H9 (cell line): ENCODE results near the gene CLBA1. TPM values are rescaled to one million over a fixed set of nuclear protein-coding genes. Genes with fewer than 3 reads are reported as not detected.
A peak's percentile ranks its signal among the peaks of the same experiment; 100 is the strongest.

Experiments used
- DNase-seq: peaks from one replicate; pipeline ENCODE4 v3.0.0-alpha.2; 2017
- H2AFZ ChIP-seq: one replicate; pipeline ENCODE4 v1.6.1; 2013; ENCODE audit warnings: mild to moderate bottlenecking, low read length, control low read depth, moderate library complexity
- H2AK5ac ChIP-seq: 2 replicates; pipeline ENCODE4 v1.6.1; 2013; ENCODE audit warnings: low read length, control low read depth, mixed read lengths; ENCODE audit not compliant: insufficient read length
- H2BK120ac ChIP-seq: one replicate; pipeline ENCODE4 v1.6.1; 2013; ENCODE audit warnings: low read depth, mild to moderate bottlenecking, low read length, control low read depth, inconsistent platforms; ENCODE audit not compliant: poor library complexity, severe bottlenecking
- H2BK12ac ChIP-seq: 2 replicates; pipeline ENCODE4 v1.6.1; 2013; ENCODE audit warnings: low read length, control low read depth, mixed read lengths, low read depth; ENCODE audit not compliant: insufficient read length
- H2BK15ac ChIP-seq: 2 replicates; pipeline ENCODE4 v1.6.1; 2013; ENCODE audit warnings: low read depth, low read length, control low read depth
- H2BK20ac ChIP-seq: one replicate; pipeline ENCODE4 v1.6.1; 2013; ENCODE audit warnings: low read depth, mild to moderate bottlenecking, low read length, control low read depth, inconsistent platforms; ENCODE audit not compliant: poor library complexity, severe bottlenecking
- H2BK5ac ChIP-seq: 2 replicates; pipeline ENCODE4 v1.6.1; 2013; ENCODE audit warnings: low read length, control low read depth, mixed read lengths; ENCODE audit not compliant: insufficient read length
- H3K14ac ChIP-seq: 2 replicates; pipeline ENCODE4 v1.6.1; 2013; ENCODE audit warnings: low read length, control low read depth; ENCODE audit not compliant: insufficient read depth
- H3K18ac ChIP-seq: 2 replicates; pipeline ENCODE4 v1.6.1; 2013; ENCODE audit warnings: low read depth, mild to moderate bottlenecking, mixed read lengths, low read length, control low read depth; ENCODE audit not compliant: insufficient read length
- H3K23ac ChIP-seq: 2 replicates; pipeline ENCODE4 v1.6.1; 2013; ENCODE audit warnings: low read length, control low read depth, mixed read lengths, low read depth; ENCODE audit not compliant: insufficient read length
- H3K23me2 ChIP-seq: 2 replicates; pipeline ENCODE4 v1.6.1; 2013; ENCODE audit warnings: low read depth, mild to moderate bottlenecking, mixed read lengths, low read length, control low read depth; ENCODE audit not compliant: insufficient read length, poor library complexity, severe bottlenecking
- H3K27ac ChIP-seq: 2 replicates; pipeline ENCODE4 v1.5.1; 2013; ENCODE audit warnings: low read length, control low read depth, mixed read lengths, low read depth; ENCODE audit not compliant: insufficient read length
- H3K27me3 ChIP-seq: 2 replicates; pipeline ENCODE4 v1.6.1; 2013; ENCODE audit warnings: low read length, control low read depth, inconsistent platforms; ENCODE audit not compliant: insufficient read depth
- H3K4ac ChIP-seq: 2 replicates; pipeline ENCODE4 v1.6.1; 2013; ENCODE audit warnings: low read depth, mild to moderate bottlenecking, control low read depth, inconsistent platforms, low read length, moderate library complexity
- H3K4me1 ChIP-seq: 2 replicates; pipeline ENCODE4 v1.6.1; 2013; ENCODE audit warnings: low read length, control low read depth, inconsistent platforms; ENCODE audit not compliant: insufficient read depth
- H3K4me2 ChIP-seq: 2 replicates; pipeline ENCODE4 v1.6.1; 2013; ENCODE audit warnings: low read length, control low read depth, mixed read lengths; ENCODE audit not compliant: insufficient read length, insufficient read depth
- H3K56ac ChIP-seq: 2 replicates; pipeline ENCODE4 v1.6.1; 2013; ENCODE audit warnings: low read depth, mild to moderate bottlenecking, mixed read lengths, low read length, control low read depth; ENCODE audit not compliant: insufficient read length
- H3K79me1 ChIP-seq: 2 replicates; pipeline ENCODE4 v1.6.1; 2013; ENCODE audit warnings: low read depth, mild to moderate bottlenecking, moderate library complexity, low read length, control low read depth, inconsistent platforms; ENCODE audit not compliant: insufficient read depth, poor library complexity, severe bottlenecking
- H3K79me2 ChIP-seq: 2 replicates; pipeline ENCODE4 v1.6.1; 2013; ENCODE audit warnings: low read length, control low read depth, inconsistent platforms; ENCODE audit not compliant: insufficient read depth
- H3K9ac ChIP-seq: 2 replicates; pipeline ENCODE4 v1.6.1; 2013; ENCODE audit warnings: low read length, control low read depth, mixed read lengths; ENCODE audit not compliant: insufficient read length; ENCODE audit errors: extremely low read depth
- H3K9me3 ChIP-seq: one replicate; pipeline ENCODE4 v1.6.1; 2013; ENCODE audit warnings: low read depth, low read length, inconsistent platforms; ENCODE audit not compliant: control insufficient read depth
- H3T11ph ChIP-seq: one replicate; pipeline ENCODE4 v1.6.1; 2013; ENCODE audit warnings: mild to moderate bottlenecking, low read length, control low read depth, inconsistent platforms
- H4K20me1 ChIP-seq: one replicate; pipeline ENCODE4 v1.6.1; 2013; ENCODE audit not compliant: control insufficient read depth, insufficient read length, insufficient read depth
- H4K5ac ChIP-seq: 2 replicates; pipeline ENCODE4 v1.6.1; 2013; ENCODE audit warnings: low read depth, mild to moderate bottlenecking, mixed read lengths, low read length, control low read depth; ENCODE audit not compliant: insufficient read length
- H4K8ac ChIP-seq: replicated peaks from 2 replicates; pipeline ENCODE4 v1.6.1; 2013; ENCODE audit warnings: low read length, control low read depth, mixed read lengths, low read depth; ENCODE audit not compliant: insufficient read length
- H4K91ac ChIP-seq: 2 replicates; pipeline ENCODE4 v1.6.1; 2013; ENCODE audit warnings: low read depth, mild to moderate bottlenecking, moderate library complexity, mixed read lengths, low read length, control low read depth; ENCODE audit not compliant: insufficient read length
- H3K27ac Mint-ChIP-seq, 3 experiments: 2 replicates in 2 of 3; 3 replicates in 1 of 3; pipeline ENCODE4 v1.8.0; 2020 to 2021; ENCODE audit warnings: mixed read lengths in 3 of 3, mild to moderate bottlenecking in 1 of 3, moderate library complexity in 1 of 3
- H3K27me3 Mint-ChIP-seq: 2 replicates; pipeline ENCODE4 v1.8.0; 2021; ENCODE audit warnings: low read depth, mild to moderate bottlenecking, moderate library complexity, mixed read lengths
- H3K36me3 Mint-ChIP-seq, 3 experiments: 2 replicates in 2 of 3; 3 replicates in 1 of 3; pipeline ENCODE4 v1.8.0; 2020 to 2021; ENCODE audit warnings: low read depth in 3 of 3, mixed read lengths in 3 of 3; ENCODE audit not compliant: insufficient read depth in 1 of 3
- H3K4me1 Mint-ChIP-seq, 2 experiments: 2 replicates each; pipeline ENCODE4 v1.8.0; 2020; ENCODE audit warnings: mixed read lengths in 2 of 2
- H3K4me3 Mint-ChIP-seq, 2 experiments: 2 replicates in 1 of 2; 3 replicates in 1 of 2; pipeline ENCODE4 v1.8.0; 2020 to 2021; ENCODE audit warnings: mild to moderate bottlenecking in 2 of 2, mixed read lengths in 2 of 2, moderate library complexity in 1 of 2
- H3K9me3 Mint-ChIP-seq, 2 experiments: 2 replicates in 1 of 2; 3 replicates in 1 of 2; pipeline ENCODE4 v1.8.0; 2020; ENCODE audit warnings: mild to moderate bottlenecking in 2 of 2, mixed read lengths in 2 of 2, moderate library complexity in 1 of 2
- CTCF ChIP-seq: fragments of 200-600 bp; sonication (generic); conservative IDR thresholded peaks from 3 replicates; pipeline ENCODE4 v1.8.0; 2021; ENCODE audit warnings: antibody characterized with exemption, mild to moderate bottlenecking
- WGBS: extraction: QIAGEN DNeasy Blood & Tissue Kit; methylation state at CpG from one replicate; pipeline ENCODE4 v1.1.7; 2013; ENCODE audit warnings: missing lambda C conversion rate, low lambda C conversion rate, mixed read lengths; ENCODE audit not compliant: insufficient read length; ENCODE audit errors: extremely low coverage; 5-methylcytosine and 5-hydroxymethylcytosine counted together
- total RNA-seq: library from RNA; stranded (reverse); gene quantifications from 2 replicates; pipeline ENCODE4 v1.2.1, GENCODE V29; 2021

The CLBA1 gene
- total RNA-seq, 1 experiment from 2014 or later: 2.4 TPM

DNA sequence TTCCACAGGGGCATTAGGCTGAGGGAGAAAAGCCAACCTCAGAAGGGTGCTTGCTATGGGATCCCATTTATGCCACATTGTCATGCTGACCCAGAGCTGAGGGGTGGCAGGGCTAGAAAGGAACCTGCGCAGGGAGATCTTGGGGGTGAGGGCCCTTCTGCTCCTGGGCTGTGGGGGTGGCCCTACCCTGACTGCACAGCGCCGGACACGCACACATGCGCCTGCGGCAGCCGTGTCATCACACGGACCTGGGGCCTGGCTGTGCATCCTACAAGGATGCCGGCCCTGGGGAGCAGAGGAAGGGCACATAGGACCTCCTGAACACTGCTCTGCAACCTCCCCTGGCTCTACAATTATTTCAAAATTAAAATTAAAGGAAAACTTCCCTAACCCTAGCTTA lies 28.4 kb downstream of the CLBA1 start:
- Mint-ChIP-seq H3K4me1 (peaks cover 49 to 63% of the 10 kb centered on the region in 2 experiments), H3K9me3 (no peaks in the 10 kb centered on the region), H3K36me3 (peaks cover 18 to 61% (median 55%) of the 10 kb centered on the region in 3 experiments; a peak in 6 of 7 replicates), H3K4me3 (peak overlapping the region in 1 of 2 experiments; percentile 16; a peak in 1 of 5 replicates), H3K27ac (peak overlapping the region; percentile 73 to 80 (median 79); a peak in 3 of 7 replicates), H3K27me3 (no peaks in the 10 kb centered on the region; the same call in 1 of the 2 replicates)
- Histone ChIP-seq H4K8ac (no peak overlapping the region), H2BK5ac (no peak overlapping the region), H3K79me1 (peaks cover 32% of the 10 kb centered on the region), H3K27me3 (no peaks in the 10 kb centered on the region), H3K4me2 (no peak overlapping the region), H3K18ac (no peak overlapping the region), H3K23me2 (no peaks in the 10 kb centered on the region), H2BK12ac (no peak overlapping the region), H3K56ac (no peak overlapping the region), H3K23ac (no peak overlapping the region), H2BK20ac (no peak overlapping the region), H2AFZ (no peak overlapping the region), H4K5ac (no peak overlapping the region), H4K91ac (no peak overlapping the region), H3K4ac (no peak overlapping the region), H3K27ac (no peak overlapping the region), H3K4me1 (peaks cover under 1% of the 10 kb centered on the region; the same call in 1 of the 2 replicates), H3K9ac (no peak overlapping the region), H4K20me1 (peaks cover 3% of the 10 kb centered on the region), H2BK120ac (no peak overlapping the region), H2AK5ac (no peak overlapping the region), H3K14ac (no peak overlapping the region), H2BK15ac (no peak overlapping the region), H3K9me3 (no peaks in the 10 kb centered on the region), H3K79me2 (peaks cover 63% of the 10 kb centered on the region), H3T11ph (no peak overlapping the region)
- no peak for DNase-seq
- no peak for TF ChIP-seq CTCF
- WGBS: no CpG with 5 or more reads among the region's 9 CpGs
